Astrocyte of the cerebellum (primary cell): ENCODE data around the gene MLH1.
"Not testable (repeated sequence)": the region's sequence is repeated elsewhere in the genome, so short reads cannot be mapped to it uniquely, and the experiment has no call there.

Experiments
- DNase-seq: peaks from one replicate; pipeline ENCODE4 v3.0.0-alpha.2; 2011; ENCODE audit warnings: low read depth
- H3K4me3 ChIP-seq: 2 replicates; pipeline ENCODE4 v1.5.1; 2011; ENCODE audit warnings: mild to moderate bottlenecking, low read depth, low read length, moderate library complexity
- CTCF ChIP-seq: IDR thresholded peaks from 2 replicates; pipeline ENCODE4 v1.5.1; 2012; ENCODE audit warnings: low read length, low read depth, moderate library complexity, mild to moderate bottlenecking; ENCODE audit errors: missing control alignments
- in situ Hi-C: cut with HindIII; loops from 2 replicates; pipeline ENCODE4 v1.10.0; 2017; ENCODE audit warnings: low sequenced_read_pairs

The MLH1 gene

GRCh38 chr3:36954452-36955134 lies 38.7 kb upstream of the MLH1 start:
- TF ChIP-seq CTCF: no peak
- no peak for DNase-seq
- no peak overlapping the region for H3K4me3 ChIP-seq
- in situ Hi-C loops: no loop called here

- in situ Hi-C loops: no loop called here
- no peak for DNase-seq
- no peak overlapping the region for H3K4me3 ChIP-seq
- no peak for TF ChIP-seq CTCF
These were observed 37.2 kb upstream of the MLH1 start for GRCh38 chr3:36956155-36956554.

- H3K4me3 ChIP-seq: no peak overlapping the region
- TF ChIP-seq CTCF: no peak
- DNase-seq: no peak
- in situ Hi-C loops: no loop called here
These were observed 36.3 kb upstream of the MLH1 start for GRCh38 chr3:36957063-36957462.

DNA sequence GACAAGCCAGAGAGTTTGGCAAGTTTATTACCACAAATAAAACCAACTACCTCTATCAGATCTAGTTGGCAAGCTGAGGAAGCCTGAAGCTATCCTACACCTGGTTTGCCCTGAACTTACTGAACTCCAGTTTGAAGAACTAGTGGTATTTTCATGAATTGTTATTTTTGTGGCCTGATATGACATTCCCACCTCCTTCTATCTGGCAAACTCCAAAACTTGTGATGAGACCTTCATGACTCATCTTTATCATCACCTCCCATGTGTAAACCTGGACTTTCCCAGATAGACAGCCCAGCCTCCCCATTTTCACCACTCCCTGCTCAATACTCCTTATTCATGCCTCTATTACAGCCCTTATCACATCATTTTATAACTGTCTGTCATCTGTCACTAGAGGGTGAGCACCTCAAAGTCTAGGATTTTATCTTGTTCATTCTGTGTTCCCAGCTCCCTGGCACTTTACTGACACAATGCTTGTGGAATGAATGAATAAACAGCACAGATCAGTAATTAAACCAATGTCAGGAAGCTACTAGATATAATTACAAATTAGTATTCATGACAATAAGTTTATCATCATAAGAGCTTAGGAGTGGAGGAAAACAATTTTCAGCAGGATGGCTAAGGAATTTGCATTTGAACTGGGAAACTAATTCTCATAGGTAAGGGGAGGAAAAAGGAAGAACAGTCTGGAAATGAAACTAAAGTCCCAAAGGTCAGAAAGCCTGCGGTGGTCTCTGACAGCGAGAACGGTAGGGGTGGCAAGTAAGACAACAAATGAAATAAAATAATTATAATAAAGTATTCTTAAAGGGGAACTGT lies 35.2 kb upstream of the MLH1 start:
- no peak for TF ChIP-seq CTCF
- DNase-seq: no peak
- in situ Hi-C loops: no loop called here
- H3K4me3 ChIP-seq: no peak overlapping the region

DNA sequence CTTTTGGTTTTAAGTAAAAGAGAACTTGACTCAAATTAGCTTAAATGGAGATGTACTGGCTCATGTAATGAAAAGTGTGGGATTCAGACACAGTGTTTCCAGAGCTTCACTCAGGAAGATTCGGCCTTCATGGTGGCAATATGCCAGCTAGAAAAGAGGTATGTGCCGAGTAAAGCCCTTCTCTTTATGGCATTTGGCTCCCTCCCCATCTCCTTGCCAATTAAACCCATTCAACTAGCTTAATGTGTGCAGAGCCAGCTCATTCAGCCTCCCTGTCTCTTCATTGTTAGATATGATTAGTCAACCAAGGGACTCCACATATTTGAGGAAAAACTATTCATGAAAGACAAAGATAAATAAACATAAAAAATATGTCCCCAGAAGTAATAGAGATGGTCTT lies 33.5 kb upstream of the MLH1 start:
- no peak for TF ChIP-seq CTCF
- in situ Hi-C loops: no loop called here
- no peak for DNase-seq
- no peak overlapping the region for H3K4me3 ChIP-seq

- H3K4me3 ChIP-seq: no peak overlapping the region
- in situ Hi-C loops: no loop called here
- TF ChIP-seq CTCF: no peak
- DNase-seq: no peak
These were observed 32.8 kb upstream of the MLH1 start for GRCh38 chr3:36960502-36960901.

DNA sequence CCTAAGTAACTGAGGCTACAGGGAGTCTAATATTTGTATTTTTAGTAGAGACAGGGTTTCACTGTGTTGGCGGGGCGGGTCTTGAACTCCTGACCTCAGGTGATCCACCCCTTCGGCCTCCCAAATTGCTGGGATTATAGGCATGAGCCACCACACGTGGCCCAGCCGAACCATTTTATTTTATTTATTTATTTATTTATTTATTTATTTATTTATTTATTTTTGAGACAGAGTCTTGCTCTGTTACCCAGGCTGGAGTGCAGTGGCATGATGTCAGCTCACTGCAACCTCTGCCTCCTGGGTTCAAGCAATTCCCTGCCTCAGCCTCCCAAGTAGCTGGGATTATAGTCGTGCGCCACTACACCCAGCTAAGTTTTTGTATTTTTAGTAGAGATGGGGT lies 30.3 kb upstream of the MLH1 start:
- in situ Hi-C loops, DNase-seq, H3K4me3 ChIP-seq: not testable (repeated sequence)
